Suppressor macrophage treated with lipopolysaccharide for 4 hours (primary cell): ENCODE measurements around the gene FOSB.

Source experiments
- DNase-seq: peaks from one replicate; pipeline ENCODE4 v3.0.0-alpha.2; 2020

Gene FOSB

GRCh38 chr19:45485305-45486077 lies 17.7 kb downstream of the FOSB start:
- peak; percentile 98 for DNase-seq

- DNase-seq, result no peak
These were observed 20.9 kb downstream of the FOSB start for GRCh38 chr19:45488708-45489107.

DNA sequence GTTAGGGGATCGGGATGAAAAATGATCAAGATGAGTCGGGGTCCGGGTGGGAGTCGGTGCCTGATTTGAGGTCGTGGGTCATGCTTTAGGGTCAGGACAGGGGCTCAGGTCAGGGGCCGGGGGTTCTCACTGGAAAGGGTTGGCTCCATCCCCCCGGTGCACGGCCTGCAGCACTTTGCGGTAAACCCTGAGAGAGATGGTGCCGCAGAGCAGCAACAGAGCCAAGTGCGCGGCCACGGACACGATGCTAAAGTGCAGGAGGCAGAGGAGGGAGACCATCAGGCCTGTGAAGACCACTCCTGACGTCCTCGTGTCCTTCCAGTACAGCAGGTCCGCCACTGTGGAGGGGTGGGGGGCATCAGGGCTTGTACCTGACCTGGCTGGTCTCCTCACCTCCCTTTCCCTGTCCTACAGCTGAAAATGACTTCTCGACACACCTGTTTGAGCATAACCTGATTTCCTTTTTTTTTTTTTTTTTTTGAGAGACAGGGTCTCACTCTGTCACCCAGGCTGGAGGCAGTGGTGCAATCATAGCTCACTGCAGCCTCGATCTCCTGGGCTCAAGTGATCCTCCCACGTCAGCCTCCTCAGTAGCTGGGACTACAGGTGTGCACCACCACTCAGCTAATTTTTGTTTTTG lies 21.5 kb downstream of the FOSB start:
- DNase-seq, result no peak

DNA sequence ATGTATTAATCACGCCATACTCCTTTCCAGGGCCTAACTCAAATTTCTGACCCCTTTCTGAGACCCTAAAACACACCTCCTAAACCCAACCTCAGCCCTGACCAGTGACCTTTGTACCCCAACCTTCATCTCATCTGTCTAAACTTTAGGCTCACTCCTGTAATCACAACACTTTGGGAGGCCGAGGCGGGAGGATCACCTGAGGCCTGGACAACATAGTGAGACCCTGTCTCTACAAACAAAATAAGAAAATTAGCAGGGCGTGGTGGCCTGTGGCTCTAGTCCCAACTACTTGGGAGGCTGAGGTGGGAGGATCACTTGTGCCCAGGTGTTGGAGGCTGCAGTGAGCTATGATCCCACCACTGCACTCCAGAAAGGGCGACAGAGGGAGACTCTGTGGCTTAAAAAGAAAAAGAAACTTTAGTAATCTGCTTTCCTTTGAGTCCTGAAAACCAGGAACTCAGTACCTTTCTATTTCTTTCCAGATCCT lies 24.4 kb downstream of the FOSB start:
- no peak for DNase-seq

DNA sequence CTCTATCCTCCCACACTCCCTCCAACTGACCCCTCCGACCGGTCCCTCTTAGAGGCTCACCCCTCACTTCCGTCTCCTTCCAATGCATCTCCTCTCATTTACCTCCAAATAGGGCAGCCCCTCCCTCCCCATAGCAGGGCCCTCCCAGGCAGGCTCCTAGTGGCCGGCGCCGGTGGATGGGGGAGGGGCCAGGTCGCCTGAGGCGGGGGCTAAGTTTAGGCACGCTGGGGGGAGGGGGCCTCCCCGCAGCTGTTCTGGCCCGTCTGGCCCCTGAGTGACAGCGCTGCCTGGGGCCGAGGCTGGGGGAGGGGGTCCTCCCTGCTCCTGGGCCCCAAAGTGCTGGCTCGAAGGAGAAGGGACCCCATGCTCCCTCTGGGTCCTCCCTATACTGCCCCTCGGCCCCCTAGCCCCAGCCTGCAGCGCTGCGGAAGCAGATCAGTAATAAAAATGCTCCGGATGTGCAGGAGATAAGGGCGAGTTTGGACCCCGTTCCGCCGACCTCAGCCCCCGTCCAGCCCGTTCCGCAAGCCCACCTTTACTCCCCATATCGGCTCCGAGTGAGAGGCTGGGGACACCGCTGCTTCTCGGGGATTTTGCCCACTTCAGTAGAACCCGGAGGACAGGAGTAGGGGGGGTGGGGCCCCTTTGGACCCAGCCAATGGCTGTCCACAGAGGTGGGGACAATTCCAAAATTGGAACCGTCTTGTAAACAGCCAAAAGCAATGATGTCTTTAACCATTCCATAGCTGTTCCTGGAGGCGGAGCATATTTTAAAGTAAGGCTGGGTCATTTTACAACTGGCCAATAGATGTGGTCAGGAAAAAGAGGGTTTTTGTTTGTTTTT lies 25.1 kb downstream of the FOSB start:
- no peak for DNase-seq

- DNase-seq, result no peak
These were observed 26.6 kb downstream of the FOSB start for GRCh38 chr19:45494261-45494916.

GRCh38 chr19:45495178-45495577 lies 27.4 kb downstream of the FOSB start:
- DNase-seq, result no peak

GRCh38 chr19:45496349-45496953 lies 28.7 kb downstream of the FOSB start:
- no peak for DNase-seq

DNA sequence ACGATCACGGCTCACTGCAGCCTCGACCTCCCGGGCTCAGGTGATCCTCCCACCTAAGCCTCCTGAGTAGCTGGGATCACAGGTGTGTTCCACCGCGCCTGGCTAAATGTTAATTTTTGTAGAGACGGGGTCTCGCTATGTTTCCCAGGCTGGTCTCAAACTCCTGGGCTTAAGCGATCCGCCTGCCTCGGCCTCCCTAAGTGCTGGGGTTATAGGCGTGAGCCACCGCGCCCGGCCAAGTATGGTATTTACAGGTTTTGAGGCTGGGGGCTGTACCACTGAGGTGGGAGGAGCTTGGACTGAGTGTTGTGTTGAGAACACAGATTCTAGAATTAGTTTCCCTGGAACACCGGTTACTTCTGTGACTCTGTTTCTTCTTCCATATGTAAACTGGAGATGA lies 30.0 kb downstream of the FOSB start:
- DNase-seq, result no peak

DNA sequence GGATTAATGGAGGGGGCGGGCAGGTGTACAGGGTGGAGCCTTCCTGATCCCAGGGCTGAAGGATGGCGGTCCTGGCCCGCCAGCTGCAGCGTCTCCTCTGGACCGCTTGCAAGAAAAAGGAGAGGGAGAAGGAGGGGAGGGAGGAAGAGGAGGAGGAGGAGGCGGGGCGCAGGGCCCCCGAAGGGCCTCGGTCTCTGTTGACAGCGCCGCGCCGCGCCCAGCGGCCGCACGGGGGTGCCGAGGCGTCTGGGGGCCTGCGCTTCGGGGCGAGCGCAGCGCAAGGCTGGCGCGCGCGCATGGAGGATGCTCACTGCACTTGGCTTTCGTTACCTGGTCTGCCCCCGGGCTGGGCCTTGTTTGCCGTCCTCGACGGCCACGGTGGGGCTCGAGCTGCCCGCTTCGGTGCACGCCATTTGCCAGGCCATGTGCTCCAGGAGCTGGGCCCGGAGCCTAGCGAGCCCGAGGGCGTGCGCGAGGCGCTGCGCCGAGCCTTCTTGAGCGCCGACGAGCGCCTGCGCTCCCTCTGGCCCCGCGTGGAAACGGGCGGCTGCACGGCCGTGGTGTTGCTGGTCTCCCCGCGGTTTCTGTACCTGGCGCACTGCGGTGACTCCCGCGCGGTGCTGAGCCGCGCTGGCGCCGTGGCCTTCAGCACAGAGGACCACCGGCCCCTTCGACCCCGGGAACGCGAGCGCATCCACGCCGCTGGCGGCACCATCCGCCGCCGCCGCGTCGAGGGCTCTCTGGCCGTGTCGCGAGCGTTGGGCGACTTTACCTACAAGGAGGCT lies 30.8 kb downstream of the FOSB start, which contains the start of gene PPM1N:
TSS of gene PPM1N (plus strand) at position 33 of the 785 bp plus-strand sequence. CDS start at position 63, 30 bp downstream.
- no peak for DNase-seq

- no peak for DNase-seq
These were observed 31.7 kb downstream of the FOSB start for GRCh38 chr19:45499196-45500180.

- no peak for DNase-seq
These were observed 33.3 kb downstream of the FOSB start for GRCh38 chr19:45500918-45501729.

GRCh38 chr19:45501730-45502014 lies 33.9 kb downstream of the FOSB start:
- no peak for DNase-seq

GRCh38 chr19:45502111-45502510 lies 34.3 kb downstream of the FOSB start:
- peak; percentile 76 for DNase-seq

DNA sequence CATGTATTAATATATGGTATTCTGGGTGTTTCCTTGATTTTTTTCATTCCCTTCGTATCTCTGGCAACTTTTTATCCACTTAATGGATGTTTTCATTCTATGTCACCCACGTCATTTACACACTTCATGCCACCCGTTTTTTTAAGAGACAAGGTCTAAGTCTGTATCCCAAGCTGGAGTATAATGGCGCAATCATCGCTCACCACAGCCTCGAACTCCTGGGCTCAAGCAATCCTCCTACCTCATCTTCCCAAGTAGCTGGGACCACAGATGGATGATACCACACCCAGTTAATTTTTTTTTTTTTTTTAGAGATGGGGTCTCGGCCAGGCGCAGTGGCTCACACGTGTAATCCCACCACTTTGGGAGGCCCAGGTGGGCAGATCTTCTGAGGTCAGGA lies 36.1 kb downstream of the FOSB start:
- no peak for DNase-seq

- no peak for DNase-seq
These were observed 37.6 kb downstream of the FOSB start for GRCh38 chr19:45505151-45505995.

- no peak for DNase-seq
These were observed 38.1 kb downstream of the FOSB start for GRCh38 chr19:45505996-45506245.

- DNase-seq, result peak; percentile 94
These were observed 38.6 kb downstream of the FOSB start for GRCh38 chr19:45506246-45506988.
